ENCODE measurements around the gene OR6P1. TPM values are rescaled to one million over a fixed set of nuclear protein-coding genes. Genes with fewer than 3 reads are reported as not detected.

OR6P1 gene
- total and polyA plus RNA-seq, 2 of the 8 experiments (the other 6 are each of a cell fraction or from before 2014, with no cell fraction given): not detected

DNA sequence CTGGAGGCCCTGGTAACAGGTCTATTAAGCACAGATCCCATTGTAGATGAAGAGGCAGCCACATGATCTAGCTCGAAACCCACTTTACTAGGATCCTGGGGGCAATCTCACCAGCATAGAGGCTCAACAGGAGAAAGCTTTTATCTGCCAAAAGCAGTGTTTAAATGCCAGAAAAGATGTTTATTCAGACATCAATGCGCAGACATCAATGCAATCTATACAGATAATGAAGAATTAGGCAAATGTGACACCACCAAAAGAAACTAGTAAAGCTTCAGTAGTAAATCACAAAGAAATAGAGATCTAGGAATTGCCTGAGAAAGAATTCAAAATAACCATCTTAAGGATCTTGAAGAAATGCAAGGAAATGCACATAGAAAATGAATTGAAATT lies 48.7 kb downstream of the OR6P1 start:
- Histone ChIP-seq H3K18ac (ENCODE audit: extremely low read depth, low read length) (no peak overlapping the region), H2BK12ac (ENCODE audit: low read depth, low read length) (no peak overlapping the region), H3K9me3 (ENCODE audit: insufficient read depth in 2 of 2, low read depth in 1 of 2, low read length in 1 of 2) (no peaks in the 10 kb centered on the region; a peak in 1 of 4 replicates), H3K4me1 (replicated peaks in 1 of 4; ENCODE audit: control insufficient read depth in 3 of 4, insufficient read depth in 4 of 4, low read length in 3 of 4) (peaks cover 0 to 2% (median 1%) of the 10 kb centered on the region in 4 experiments; a peak in 2 of 7 replicates), H3K56ac (replicated peaks; ENCODE audit: insufficient read length, low read depth, low read length) (no peak overlapping the region), H4K91ac (replicated peaks; ENCODE audit: insufficient read length, low read length) (no peak overlapping the region), H3K14ac (ENCODE audit: insufficient read length) (no peak overlapping the region), H4K8ac (ENCODE audit: extremely low read depth, insufficient read depth, low read length) (no peak overlapping the region), H2AFZ (ENCODE audit: low read length) (0 out of 2 replicates have a peak overlapping the region, but pooled peaks have one; percentile 45), H3K23ac (ENCODE audit: insufficient read length) (no peak overlapping the region), H2BK120ac (replicated peaks; ENCODE audit: low read depth, low read length) (no peak overlapping the region), H3K4me2 (ENCODE audit: insufficient read depth in 1 of 2, low read depth in 2 of 2, low read length in 2 of 2) (no peak overlapping the region), H3K23me2 (ENCODE audit: low read depth, low read length) (no peaks in the 10 kb centered on the region), H3K79me1 (ENCODE audit: low read depth, low read length) (no peaks in the 10 kb centered on the region), H3K9ac (replicated peaks in 1 of 4; ENCODE audit: extremely low read depth in 1 of 4, low read depth in 3 of 4, low read length in 3 of 4) (no peak overlapping the region), H3K4ac (replicated peaks; ENCODE audit: insufficient read length, low read depth, low read length) (no peak overlapping the region), H3K27me3 (replicated peaks in 1 of 4; ENCODE audit: control insufficient read depth in 3 of 4, extremely low read depth in 1 of 4, insufficient read depth in 3 of 4, low read length in 3 of 4) (no peaks in the 10 kb centered on the region), H3K27ac (ENCODE audit: low read depth, low read length) (no peak overlapping the region), H2BK5ac (ENCODE audit: low read depth, low read length) (no peak overlapping the region), H3K36me3 (ENCODE audit: control insufficient read depth in 2 of 4, insufficient read depth in 4 of 4, low read length in 3 of 4) (no peaks in the 10 kb centered on the region), H4K20me1 (replicated peaks in 1 of 2; ENCODE audit: control insufficient read depth in 1 of 2, insufficient read depth in 2 of 2, low read length in 2 of 2) (no peaks in the 10 kb centered on the region), H3K4me3 (ENCODE audit: extremely low read depth in 1 of 4, insufficient read depth in 2 of 4, low read depth in 3 of 4, low read length in 4 of 4) (no peak overlapping the region), H2AK5ac (ENCODE audit: low read depth, low read length) (no peak overlapping the region), H2BK20ac (ENCODE audit: low read length) (no peak overlapping the region), H3K79me2 (ENCODE audit: control insufficient read depth in 1 of 2, insufficient read depth in 2 of 2, low read length in 2 of 2) (no peaks in the 10 kb centered on the region), H2BK15ac (ENCODE audit: low read length) (no peak overlapping the region), H4K5ac (ENCODE audit: insufficient read length, low read depth, low read length) (no peak overlapping the region)
- ChIA-PET CTCF (ENCODE audit: partially characterized antibody) (interaction anchor here (0.8 to 1.9 kb wide), 3 partner anchors 15 to 397 kb away, joined by 3 to 7 read pairs (median 7); no protein-coding TSS in a partner anchor), POLR2A (ENCODE audit: partially characterized antibody) (no interaction called here)
- DNase-seq (ENCODE audit: low read depth in 1 of 2, low spot score in 2 of 2) (no peak), FAIRE-seq (no peak)
- TF ChIP-seq RBBP5 (IDR thresholded peaks at IDR 0.05; ENCODE audit: borderline replicate concordance, low read depth, low read length): no peak
- 88% methylated on average over 2 of the region's 2 CpGs; no CpG with 5 or more reads in 1 of the 2 experiments for WGBS, 2 experiments (ENCODE audit: extremely low coverage in 1 of 2, insufficient coverage in 1 of 2, insufficient read length in 1 of 2, insufficient replicate concordance in 2 of 2, low coverage in 1 of 2, low lambda C conversion rate in 2 of 2, missing lambda C conversion rate in 1 of 2)
